ENCODE measurements around the gene TAS2R5. TPM values are rescaled to one million over a fixed set of nuclear protein-coding genes. Genes with fewer than 3 reads are reported as not detected.
A peak's percentile ranks its signal among the peaks of the same experiment; 100 is the strongest.
"Not testable (repeated sequence)": the region's sequence is repeated elsewhere in the genome, so short reads cannot be mapped to it uniquely, and the experiment has no call there.

Gene TAS2R5, protein sequence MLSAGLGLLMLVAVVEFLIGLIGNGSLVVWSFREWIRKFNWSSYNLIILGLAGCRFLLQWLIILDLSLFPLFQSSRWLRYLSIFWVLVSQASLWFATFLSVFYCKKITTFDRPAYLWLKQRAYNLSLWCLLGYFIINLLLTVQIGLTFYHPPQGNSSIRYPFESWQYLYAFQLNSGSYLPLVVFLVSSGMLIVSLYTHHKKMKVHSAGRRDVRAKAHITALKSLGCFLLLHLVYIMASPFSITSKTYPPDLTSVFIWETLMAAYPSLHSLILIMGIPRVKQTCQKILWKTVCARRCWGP
- total RNA-seq: 0.69 and 1.8 TPM in 2 replicates

DNA sequence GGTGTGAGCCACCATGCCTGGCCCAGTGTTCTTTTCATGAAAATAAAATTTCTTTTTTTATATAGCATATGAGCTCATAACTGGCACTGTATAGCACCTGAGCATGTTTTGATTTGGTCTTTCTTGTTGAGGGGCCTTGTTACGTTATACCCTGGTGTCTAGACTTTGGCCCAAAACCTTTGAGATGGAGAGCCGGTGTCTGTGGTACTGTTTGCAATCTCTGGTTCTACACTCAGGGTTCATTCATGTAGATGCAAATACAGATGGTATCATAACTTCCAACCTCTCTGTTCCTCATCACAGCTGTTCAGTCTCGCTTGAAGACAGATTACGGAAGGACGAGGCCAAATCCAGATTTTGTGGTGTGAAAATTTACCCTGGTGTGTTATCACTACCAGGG is at the start of gene TAS2R5:
Gene TAS2R5 (plus strand): TSS at position 301 of the 400 bp plus-strand sequence. CDS start 145 bp downstream, outside the sequence.
- no peak for DNase-seq (ENCODE audit: low read depth)

- no peak for DNase-seq (ENCODE audit: low read depth)
These were observed 47.8 kb upstream of the TAS2R5 start for GRCh38 chr7:141742229-141742628.

DNA sequence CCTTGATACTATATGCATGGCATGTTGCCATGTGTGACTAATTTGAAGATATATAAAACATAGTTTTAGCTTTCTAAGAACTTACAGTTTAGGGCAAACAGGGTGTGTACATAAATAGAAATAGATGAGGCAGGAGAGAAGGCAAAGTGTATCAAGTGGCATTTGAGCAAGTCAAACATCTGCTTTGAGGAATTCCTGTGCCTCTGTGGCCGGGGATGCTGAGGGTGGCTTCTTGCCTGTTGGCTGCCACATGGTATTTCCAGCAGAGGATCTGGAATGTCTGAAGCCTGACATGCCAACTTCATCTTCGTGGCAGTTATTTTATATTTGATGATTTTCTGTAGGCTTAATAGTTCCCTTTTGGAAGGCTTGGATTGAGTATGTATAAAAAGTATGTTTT is 45.9 kb upstream of the TAS2R5 start:
- DNase-seq (ENCODE audit: low read depth): no peak

DNA sequence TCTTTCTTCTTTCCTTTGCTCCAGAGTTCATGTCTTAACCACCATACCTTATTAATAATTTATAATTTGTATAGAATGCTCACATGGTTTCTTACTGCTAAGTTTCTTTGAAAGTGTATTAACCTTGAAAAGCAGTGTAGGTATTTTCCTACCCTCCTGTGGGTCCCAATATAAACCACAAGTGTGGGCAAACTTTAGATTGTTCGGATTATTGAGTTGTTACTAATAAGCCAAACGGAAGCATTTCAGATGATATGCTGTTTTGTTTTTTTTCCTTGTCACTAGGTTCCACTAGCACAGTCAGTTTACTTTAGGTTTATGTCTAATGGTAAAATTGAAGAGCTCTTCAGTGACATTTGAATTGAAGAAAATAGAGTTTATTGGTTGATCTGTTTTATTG is 41.6 kb upstream of the TAS2R5 start:
- DNase-seq (ENCODE audit: low read depth): peak; percentile 51

GRCh38 chr7:141751904-141752303 is 38.1 kb upstream of the TAS2R5 start:
- not testable (repeated sequence) for DNase-seq (ENCODE audit: low read depth)

- no peak for DNase-seq (ENCODE audit: low read depth)
These were observed 37.4 kb upstream of the TAS2R5 start for GRCh38 chr7:141752634-141753033.

- DNase-seq (ENCODE audit: low read depth): peak; percentile 9
These were observed 35.1 kb upstream of the TAS2R5 start for GRCh38 chr7:141754939-141755338.

DNA sequence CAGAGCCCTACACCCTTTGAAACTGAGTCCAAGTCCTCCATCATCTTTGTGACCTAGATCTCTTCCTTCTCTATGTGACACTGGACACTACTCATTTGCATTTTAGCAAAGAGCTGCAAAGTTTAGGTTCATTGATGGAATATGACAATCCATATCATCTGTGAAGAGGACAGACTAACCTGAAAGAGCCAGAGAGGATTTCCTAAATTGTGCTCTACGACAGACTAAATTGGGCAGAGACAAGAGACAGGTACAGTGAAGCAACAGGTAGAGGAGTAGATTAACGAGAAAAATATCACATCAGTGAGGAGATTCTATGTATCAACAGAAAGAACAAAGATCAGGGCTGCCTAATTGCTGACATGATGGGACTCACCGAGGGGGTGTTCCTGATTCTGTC is 26.2 kb upstream of the TAS2R5 start, which contains the start of gene TAS2R3:
Gene TAS2R3 (plus strand): TSS at position 301 of the 400 bp plus-strand sequence. CDS start 62 bp downstream, at position 363.
- DNase-seq (ENCODE audit: low read depth): no peak

- DNase-seq (ENCODE audit: low read depth): not testable (repeated sequence)
These were observed 19.9 kb upstream of the TAS2R5 start for GRCh38 chr7:141770083-141770583.

GRCh38 chr7:141776374-141776773 is 13.6 kb upstream of the TAS2R5 start, which contains the start of gene TAS2R4:
Gene TAS2R4, plus strand, starts transcription at chr7:141776674. Its CDS starts 1,815 bp downstream, at chr7:141778489.
- no peak for DNase-seq (ENCODE audit: low read depth)

GRCh38 chr7:141785706-141786552 is 4.1 kb upstream of the TAS2R5 start:
- peak; percentile 67 for DNase-seq (ENCODE audit: low read depth)

DNA sequence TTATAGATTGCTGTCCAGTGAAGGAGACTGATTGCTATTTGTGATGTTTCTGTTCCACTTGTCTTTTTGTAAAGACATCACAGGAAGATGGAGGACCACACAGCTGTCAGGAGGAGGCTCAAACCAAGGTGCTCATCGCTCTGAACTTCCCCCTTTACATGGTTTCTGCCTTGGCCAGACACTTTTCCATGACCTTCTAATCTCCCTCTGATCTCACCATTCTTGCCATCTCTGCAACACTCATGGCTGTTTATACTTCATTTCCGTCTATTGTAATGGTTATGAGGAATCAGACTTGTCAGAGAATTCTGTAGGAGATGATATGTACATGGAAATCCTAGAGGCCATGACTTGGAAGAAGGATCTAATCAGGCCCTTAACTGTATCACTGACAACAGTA is 1.7 kb upstream of the TAS2R5 start:
- no peak for DNase-seq (ENCODE audit: low read depth)

GRCh38 chr7:141792526-141792925 is 2.5 kb downstream of the TAS2R5 start:
- peak; percentile 30 for DNase-seq (ENCODE audit: low read depth)

DNA sequence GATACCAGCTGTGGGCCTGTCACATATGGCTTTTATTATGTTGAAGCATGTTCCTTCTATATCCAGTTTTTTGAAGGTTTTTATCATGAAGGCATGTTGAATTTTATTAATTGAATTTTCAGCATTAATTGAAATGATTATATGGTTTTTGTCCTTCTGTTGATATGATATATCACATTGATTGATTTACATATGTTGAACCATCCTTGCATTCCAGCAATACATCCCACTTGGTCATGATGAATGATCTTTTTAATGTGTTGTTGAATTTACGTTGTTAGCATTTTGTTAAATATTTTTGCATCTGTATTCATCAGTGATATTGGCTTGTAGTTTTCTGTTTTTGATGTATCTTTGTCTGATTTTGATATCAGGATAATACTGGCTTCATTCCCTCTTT is 30.1 kb downstream of the TAS2R5 start:
- DNase-seq (ENCODE audit: low read depth): no peak

DNA sequence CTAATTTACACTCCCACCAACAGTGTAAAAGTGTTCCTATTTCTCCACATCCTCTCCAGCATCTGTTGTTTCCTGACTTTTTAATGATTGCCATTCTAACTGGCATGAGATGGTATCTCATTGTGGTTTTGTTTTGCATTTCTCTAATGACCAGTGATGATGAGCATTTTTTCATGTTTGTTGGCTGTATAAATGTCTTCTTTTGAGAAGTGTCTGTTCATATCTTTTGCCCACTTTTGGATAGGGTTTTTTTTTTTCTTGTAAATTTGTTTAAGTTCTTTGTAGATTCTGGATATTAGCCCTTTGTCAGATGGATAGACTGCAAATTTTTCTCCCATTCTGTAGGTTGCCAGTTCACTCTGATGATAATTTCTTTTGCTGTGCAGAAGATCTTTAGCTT is 32.4 kb downstream of the TAS2R5 start:
- not testable (repeated sequence) for DNase-seq (ENCODE audit: low read depth)

GRCh38 chr7:141837683-141838082 is 47.7 kb downstream of the TAS2R5 start:
- no peak for DNase-seq (ENCODE audit: low read depth)

DNA sequence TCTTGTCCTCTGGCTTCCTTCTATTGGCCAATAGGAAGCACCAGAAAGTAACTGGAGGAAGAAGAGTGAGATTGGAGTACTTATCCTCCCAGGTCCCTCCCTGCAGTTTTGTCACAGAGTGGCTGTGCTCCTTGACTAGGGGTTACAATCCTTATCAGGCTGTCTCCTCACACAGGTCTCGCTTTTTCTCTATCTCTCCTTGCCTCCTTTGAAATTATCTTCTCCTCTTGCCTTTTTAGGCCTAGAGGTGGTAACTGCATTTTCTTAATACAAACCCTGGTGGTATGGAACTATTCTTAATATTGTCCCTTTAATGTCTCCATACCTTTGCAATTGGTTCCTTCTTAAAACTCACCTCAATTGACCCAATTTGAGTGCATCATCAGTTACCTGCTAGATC is 48.6 kb downstream of the TAS2R5 start:
- no peak for DNase-seq (ENCODE audit: low read depth)

DNA sequence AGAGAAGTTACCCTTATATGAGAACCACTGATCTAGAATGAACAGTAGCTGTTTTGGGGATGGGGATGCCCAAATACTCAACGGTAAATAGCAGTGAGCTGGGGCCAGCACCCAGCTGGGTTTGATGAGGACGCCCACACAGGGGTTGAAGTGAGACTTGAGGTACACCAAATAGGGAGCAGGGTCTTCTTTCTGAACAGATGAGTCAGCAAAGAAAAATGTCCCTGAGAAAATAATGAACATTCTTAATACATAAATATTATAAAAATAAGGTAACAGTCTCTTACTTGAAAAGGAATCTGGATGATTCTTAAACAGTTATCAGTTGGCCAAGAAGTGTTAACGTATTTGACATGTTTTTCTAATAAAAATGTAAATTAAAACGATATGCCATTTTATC is 49.2 kb downstream of the TAS2R5 start:
- DNase-seq (ENCODE audit: low read depth): no peak

- DNase-seq (ENCODE audit: low read depth): no peak
These were observed 50.7 kb downstream of the TAS2R5 start for GRCh38 chr7:141840708-141841107.
